GM21717 (cell line): ENCODE data around the gene TECPR2.
"Not testable (repeated sequence)": the region's sequence is repeated elsewhere in the genome, so short reads cannot be mapped to it uniquely, and the experiment has no call there.

Experiments
- ATAC-seq: cut with Tn5 transposase; IDR thresholded peaks from one replicate; pipeline ENCODE4 v1.9.1; 2021; ENCODE audit warnings: mild to moderate bottlenecking, moderate library complexity; ENCODE audit not compliant: unreplicated experiment

Gene TECPR2, protein sequence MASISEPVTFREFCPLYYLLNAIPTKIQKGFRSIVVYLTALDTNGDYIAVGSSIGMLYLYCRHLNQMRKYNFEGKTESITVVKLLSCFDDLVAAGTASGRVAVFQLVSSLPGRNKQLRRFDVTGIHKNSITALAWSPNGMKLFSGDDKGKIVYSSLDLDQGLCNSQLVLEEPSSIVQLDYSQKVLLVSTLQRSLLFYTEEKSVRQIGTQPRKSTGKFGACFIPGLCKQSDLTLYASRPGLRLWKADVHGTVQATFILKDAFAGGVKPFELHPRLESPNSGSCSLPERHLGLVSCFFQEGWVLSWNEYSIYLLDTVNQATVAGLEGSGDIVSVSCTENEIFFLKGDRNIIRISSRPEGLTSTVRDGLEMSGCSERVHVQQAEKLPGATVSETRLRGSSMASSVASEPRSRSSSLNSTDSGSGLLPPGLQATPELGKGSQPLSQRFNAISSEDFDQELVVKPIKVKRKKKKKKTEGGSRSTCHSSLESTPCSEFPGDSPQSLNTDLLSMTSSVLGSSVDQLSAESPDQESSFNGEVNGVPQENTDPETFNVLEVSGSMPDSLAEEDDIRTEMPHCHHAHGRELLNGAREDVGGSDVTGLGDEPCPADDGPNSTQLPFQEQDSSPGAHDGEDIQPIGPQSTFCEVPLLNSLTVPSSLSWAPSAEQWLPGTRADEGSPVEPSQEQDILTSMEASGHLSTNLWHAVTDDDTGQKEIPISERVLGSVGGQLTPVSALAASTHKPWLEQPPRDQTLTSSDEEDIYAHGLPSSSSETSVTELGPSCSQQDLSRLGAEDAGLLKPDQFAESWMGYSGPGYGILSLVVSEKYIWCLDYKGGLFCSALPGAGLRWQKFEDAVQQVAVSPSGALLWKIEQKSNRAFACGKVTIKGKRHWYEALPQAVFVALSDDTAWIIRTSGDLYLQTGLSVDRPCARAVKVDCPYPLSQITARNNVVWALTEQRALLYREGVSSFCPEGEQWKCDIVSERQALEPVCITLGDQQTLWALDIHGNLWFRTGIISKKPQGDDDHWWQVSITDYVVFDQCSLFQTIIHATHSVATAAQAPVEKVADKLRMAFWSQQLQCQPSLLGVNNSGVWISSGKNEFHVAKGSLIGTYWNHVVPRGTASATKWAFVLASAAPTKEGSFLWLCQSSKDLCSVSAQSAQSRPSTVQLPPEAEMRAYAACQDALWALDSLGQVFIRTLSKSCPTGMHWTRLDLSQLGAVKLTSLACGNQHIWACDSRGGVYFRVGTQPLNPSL (N-terminal part only)

DNA sequence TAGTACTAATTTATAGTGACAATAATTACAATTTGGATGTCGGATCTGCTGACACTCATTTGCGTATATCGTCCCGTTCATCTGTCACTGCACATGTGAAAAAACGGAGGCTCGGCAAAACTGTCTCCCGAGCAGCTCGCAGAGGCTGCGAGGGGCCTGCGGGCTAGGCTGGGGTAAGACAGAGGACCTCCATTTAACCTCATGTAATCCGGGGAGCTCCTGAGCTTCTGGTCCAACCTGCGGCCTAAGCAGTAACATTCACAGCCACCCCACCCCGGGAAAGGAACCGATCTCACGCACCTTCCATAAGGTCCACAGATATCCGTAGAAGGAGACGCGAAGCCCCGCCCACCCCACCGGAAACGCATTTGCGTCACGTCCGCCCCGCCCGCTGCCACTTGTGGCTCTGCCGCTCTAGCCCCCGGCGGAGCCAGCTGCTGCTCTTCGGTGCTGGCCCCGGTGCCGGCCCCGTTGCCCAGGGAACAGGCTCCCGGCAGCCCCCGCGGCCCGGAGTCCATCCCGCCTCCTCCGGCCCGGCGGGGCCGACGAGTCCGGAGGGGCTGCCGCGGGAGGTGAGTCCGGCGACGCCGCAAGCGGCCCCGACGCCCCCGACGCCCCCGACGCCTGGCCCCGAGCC, at the start of gene TECPR2, which contains the start of gene CINP:
Gene TECPR2 (plus strand): TSS at position 397 of the 637 bp plus-strand sequence. CDS start 13,781 bp downstream, outside the sequence.
Gene CINP (minus strand): TSS at position 346 of the 637 bp plus-strand sequence. CDS start 39 bp downstream, at position 307.
- ATAC-seq: peak; percentile 81

DNA sequence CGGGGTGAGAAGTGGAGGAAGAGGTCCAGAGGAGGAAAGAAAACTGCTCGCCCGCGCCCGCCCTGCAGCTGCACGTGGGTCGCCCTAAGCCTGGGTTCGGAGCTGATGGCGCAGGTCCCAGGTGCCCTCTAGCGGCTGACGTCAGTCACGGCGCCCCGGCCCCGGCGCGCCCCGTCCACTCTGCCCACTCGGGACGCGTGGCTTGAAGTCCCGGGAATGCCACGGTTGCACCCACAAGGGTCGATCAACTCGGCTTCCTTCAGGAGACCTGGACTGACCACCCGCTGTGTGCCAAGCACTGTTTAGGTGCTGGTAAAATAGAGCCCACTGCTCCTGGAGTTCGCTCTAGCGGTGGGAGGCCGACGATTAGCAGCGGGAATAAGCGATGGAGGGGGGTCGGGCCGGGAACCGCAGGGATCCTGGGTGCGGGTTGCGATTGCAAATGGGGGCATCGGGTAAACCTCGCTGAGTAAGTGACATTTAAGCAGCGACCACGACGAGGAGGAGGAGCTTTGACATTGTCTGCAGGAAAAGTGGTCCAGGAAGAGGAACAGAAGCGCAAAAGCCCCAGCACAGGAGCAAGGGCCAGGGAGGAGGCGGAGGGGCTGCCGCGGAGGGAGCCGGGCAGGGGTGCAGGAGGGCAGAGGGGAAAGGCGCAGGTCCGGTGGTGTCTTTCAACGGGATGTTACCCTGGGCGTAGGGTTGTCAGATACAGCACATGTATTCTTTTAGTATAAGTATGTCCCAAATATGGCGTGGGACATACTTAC, 48.3 kb upstream of the TECPR2 start:
- ATAC-seq: peak; percentile 46

DNA sequence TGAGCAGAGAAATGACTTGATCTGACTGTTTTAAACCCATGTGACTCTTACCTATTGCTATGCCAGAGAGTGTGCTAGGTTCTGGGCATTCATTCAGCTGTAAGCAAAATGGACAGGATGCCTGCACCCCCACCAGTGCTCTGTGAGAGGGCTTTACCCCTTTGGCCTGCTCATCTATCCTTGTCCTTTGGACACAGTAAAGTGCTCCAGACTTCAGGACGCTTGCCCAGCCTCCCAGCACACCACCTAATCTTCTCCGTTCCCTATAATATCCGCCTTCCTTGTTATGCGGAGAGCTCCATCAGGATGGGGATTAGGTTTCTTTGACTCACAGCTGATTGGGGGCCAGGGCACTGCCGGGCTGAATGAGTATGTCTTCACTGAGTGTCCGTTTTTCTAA, 47.6 kb upstream of the TECPR2 start:
- ATAC-seq: no peak

DNA sequence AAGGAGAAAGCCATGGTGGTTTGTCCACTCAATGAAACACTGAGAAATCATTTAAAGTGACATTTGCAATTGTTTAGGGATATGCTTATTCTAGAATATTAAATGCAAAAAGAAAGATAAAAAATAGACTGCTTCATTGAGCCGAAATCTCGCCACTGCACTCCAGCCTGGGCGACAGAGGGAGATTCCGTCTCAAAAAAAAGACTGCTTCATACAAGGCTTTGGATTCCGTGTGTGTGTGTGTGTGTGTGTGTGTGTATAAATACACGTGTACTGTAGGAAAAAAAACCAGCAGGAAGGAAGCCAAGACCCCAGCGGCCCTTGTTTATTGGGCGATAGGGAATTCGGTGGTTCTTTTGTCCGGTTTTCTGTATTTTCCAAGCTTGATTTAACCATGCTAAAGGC, 46.4 kb upstream of the TECPR2 start:
- no peak for ATAC-seq

DNA sequence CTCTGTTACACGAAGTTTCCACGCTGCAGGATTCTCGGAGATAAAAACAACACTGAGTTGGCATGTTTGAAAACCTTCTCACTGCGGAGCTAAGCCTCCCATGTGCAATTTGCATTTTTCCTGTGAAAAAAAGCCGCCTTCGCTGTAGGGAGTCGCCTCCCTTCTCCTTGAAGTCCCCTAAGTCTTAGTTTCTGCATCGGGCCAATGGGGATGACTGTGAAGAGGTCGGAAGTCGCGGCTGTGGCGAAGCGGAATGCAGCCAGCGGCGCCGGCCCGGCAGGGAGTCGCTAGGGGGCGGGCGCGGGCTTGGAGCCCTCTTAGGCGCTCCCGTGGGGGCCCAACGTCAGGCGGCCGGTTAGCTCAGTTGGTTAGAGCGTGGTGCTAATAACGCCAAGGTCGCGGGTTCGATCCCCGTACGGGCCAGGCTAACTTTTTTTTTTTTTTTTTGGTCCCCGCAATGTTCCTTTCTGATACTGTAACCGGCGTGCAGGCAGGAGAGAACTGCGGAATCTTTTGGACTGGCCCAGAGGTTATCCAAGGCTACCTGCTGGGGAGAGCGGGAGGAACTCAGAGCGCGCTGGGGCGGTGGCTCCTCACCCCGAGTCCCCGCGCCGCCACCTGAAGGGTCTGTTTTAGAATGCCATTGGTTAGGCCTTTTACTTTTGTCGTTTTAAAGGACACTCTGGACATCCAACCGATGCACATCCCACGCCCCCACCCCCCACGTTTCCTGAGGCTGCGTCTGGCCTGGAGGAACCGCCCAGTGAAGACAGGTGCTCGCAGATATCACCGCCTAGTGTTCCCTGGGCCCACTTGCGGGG, 45.8 kb upstream of the TECPR2 start:
- peak; percentile 43 for ATAC-seq

DNA sequence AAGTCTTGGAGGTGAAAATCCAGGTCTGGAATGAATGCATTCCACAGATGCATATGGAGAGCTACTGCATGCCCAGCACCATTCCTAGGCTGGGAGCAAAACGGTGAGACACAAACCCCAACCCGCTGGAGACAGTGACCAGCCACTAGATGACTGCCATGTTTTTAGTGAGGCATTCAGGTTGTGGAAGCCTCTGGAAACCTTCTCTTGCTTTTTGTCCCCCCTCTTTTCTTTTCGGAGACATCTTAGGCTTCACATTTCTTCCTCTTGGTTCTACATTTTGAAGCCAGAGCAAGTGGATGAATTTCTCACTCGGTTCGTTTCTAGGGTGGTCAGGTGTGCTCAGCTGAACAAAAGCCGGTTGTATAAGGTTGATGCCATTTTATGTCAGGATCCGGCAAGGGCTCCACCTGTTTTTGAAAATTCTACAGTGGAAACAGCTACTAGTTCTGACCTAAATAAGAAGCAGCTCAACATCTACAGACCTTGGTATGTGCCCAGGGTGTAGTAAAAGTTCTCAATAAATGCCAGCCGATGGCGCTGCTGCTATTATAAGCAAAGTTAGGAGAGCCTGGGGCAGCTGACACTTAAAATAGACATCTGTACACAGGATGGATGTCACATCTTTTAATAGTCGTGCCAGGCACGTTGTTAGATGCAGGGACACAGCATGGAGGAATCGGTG, 45.0 kb upstream of the TECPR2 start:
- ATAC-seq: no peak

DNA sequence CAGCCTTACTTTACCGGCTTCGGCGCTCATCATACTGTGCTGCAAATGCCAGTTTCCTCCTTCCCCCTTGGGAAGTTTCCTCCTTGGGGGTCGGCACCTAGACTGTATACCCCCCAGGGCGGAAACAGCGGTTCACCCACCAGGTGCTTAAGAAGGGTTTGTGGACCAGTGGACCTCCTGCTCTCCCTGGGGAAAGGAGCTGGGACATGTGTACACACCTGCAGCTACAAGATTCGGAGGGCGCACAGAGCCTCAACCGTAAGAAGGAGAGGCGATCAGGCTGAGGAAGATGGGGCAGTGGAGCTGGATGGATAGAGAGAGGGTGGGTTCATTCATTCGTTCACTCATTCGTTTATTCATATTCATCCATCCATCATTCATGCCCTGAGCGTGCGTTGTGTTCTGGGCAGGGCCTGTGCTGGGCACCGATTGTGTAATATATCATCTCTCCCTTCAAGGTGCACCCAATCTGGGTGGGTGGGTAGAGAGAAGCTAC, 43.9 kb upstream of the TECPR2 start:
- no peak for ATAC-seq

DNA sequence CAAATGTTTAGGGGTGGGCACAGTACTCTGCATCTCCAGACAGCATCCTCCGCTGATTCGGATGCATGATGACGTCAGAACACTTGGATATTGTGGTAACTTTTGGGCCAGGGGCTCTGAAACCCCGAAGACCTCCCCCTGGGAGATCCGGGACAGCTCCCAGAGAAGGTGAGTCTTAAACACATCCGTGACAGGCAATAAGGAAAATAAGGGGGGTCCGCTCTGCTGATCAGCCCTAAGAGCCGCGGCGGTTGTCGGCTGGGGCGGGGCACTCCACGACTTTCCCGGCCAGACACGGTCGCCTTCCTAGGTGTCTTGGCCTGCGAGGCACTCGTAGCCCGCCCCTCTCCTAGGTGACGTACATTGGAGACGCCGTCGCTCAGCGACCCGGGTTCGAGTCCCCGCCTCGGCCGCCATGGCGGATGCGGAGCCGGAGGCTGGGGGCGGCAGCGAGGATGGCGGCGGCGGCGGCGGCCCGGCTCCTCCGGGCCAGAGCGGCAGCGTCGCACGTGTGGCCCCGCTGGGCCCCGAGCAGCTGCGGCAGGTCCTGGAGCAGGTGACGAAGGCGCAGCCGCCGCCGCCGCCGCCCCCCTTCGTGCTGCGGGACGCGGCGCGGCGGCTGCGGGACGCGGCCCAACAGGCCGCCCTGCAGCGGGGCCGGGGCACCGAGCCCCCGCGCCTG, 43.2 kb upstream of the TECPR2 start, which contains the start of gene ZNF839:
Gene ZNF839 (plus strand): TSS at position 396 of the 682 bp plus-strand sequence. CDS start 20 bp downstream, at position 416.
- ATAC-seq: peak; percentile 62

DNA sequence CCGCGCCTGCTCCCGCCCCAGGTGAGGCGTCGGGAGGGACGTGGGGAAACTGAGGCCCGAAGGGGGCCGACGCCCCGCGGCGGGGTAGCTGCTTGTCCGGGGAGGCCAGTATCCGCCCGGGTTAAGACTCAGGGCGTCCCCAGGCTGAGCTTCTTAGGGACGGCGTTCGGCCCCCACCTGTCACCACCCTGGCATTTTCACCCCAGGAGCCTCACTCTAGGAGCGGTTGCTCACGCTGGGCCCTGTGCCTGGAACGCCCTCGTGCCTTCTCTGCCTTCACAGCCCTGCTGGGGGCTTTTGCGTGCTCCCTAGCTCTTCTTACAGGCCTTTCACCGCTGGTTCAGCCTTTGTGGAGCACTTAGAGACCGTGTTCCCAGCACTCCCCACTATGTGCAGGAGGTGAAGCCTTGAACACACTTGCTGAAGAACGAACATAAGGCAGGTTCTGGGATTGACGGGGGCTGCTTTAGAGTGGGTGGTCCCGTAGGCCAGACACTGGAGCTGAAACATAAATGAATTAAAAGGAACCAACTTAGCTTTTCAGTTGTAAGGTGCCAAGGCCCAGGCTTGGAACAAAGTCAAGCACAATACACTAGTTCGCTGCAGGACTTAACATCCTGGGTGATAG, 42.6 kb upstream of the TECPR2 start:
- ATAC-seq: no peak

DNA sequence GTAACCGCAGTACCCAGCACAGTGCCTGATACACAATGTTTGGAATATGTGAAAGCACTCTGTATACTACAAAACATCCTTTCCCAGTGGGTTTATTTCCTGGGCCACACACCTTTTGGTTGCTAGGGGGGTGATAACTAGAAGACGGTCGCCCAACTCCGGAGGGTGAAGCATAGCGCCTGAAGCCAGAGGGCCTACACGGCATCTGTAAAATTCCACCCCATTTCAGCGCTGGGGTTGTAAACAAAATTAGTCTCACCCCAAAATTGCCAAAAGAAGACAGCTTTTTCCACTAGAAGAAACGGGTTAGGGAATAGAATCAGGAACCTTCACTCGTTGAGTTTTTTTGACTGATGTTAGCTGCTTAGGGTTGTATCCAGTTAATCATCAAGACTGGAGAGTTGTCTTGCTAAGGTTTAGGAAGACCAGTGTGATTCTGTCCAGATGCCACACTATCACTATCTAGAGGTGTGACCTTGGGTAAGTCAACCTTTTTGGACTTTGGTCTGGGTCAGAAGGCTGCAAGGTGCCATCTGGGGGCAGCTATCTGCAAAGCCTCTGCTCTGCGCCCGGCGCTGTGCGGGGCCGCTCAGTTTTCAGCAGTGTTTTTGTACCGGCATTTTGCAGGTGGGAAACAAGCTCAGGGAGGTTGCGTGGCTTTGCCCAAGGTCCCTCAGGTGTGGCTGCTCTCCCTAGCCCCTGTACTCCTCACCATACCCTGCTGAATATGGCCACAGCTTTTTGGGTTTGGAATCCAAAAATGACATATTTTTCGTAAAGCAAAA, 41.9 kb upstream of the TECPR2 start:
- ATAC-seq: no peak

DNA sequence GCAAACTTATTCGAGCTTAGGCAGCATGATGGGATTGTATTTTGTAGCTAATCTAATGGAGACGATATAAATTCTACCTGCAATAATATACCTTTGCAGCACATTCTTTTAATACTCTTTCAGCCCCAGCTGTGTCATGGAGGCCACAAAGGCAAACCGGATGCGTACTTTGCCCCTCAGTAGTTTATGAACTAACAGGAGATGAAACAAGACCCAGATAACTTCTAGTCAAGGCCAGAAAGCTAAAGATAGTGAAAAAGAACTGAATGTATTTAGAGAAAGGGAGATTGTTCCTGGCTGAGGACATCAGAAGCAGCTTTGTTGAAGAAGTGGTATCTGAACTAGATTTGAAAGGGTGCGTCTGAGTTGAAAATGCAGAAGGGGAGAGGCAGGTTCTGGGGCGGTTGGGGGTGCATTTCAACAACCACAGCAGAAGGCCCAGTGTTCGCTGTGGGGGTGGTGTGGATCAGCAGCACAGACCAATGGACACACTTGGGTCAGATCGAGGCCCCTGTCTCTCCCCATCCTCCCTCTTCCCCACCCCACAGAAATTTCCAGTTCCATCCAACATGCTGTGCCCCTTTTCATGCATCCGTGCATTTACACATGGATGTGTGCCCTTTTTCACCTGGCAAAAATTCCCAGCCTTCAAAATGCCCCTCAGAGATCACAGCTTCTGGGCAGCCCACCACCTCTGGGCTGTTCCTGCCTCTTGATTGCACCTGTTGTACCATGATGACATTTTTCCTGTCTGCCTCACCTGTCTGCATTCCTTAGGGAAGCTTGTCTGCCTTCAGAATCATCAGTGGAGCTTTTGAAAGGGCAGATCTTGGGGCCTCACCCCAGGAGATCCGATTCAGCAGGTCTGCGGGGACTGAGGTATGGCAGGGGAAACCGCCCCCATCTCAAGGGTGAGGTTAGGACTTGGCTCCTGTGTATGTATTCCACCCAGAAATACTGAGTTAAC, 41.0 kb upstream of the TECPR2 start:
- no peak for ATAC-seq

DNA sequence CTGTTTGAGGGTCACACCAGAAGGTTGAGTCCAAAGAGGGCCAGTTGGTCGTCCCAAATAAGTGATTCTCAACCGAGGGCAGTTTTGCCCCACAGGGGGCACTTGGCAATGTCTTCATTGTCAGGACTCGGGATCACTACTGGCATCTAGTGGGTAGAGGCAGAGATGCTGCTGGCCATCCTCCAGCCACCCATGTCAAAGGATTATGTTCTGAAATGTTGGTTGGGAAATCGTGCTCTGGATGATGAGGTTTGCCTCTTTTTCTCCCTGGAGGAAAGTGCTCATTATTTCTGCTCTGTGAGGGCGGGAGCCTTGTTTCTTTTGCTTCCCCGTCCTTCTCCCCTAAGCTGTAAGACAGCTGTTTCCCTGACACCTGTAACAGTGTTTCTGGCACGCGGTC, 39.6 kb upstream of the TECPR2 start:
- no peak for ATAC-seq

DNA sequence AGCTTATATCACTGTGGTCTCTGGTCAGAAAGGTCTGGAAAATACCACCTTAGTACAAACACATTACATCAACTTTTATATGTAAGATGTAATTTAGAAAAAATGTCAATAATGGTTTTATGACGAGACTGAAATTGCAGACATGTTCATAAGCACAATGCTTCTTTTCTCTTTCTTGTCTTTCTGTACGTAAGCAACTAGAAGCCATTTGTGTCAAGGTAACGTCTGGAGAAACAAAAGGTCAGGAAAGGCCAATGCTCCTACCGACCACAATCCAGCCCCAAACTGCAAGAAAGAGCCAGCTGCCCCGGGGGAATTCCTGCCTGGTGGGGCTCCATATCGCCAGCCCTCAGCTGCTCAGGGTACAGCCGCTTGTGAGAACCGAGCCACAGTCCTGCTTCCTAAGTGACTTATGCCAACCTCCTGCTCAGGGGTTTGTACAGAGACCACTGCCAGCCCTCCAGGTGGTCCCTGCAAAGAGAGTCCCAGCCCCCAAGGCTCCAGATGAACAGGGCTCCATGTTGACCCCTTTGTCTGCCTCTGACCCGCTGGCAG, 36.9 kb upstream of the TECPR2 start:
- ATAC-seq: no peak

DNA sequence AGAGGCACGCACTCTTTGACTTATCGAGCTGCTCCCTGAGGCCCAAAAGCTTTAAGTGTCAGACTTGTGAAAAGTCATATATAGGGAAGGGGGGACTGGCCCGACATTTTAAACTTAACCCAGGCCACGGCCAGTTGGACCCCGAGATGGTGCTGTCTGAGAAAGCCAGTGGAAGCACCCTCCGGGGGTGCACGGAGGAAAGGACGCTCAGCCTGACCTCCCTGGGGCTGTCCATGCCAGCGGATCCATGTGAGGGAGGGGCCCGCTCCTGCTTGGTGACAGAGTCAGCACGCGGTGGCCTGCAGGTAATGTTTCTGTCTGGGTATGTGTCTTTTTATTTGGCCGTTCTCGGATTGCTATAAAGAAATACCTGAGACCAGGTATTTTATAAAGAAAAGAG, 36.2 kb upstream of the TECPR2 start:
- no peak for ATAC-seq

DNA sequence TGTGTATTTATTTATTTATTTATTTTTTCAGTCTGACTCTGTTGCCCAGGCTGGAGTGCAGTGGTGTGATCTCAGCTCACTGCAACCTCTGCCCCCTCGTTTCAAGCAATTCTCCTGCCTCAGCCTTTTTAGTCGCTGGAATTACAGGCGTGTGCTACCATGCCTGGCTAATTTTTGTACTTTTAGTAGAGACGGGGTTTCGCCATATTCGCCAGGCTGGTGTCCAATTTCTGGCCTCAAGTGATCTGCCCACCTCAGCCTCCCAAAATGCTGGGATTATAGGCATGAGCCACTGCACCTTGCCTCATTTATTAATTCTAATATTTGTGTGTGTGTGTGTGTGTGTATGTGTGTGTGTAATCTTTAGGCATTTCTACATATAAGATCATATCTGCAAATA, 33.4 kb upstream of the TECPR2 start:
- ATAC-seq: not testable (repeated sequence)
